ENCODE data around the gene KRT17.

Gene KRT17

DNA sequence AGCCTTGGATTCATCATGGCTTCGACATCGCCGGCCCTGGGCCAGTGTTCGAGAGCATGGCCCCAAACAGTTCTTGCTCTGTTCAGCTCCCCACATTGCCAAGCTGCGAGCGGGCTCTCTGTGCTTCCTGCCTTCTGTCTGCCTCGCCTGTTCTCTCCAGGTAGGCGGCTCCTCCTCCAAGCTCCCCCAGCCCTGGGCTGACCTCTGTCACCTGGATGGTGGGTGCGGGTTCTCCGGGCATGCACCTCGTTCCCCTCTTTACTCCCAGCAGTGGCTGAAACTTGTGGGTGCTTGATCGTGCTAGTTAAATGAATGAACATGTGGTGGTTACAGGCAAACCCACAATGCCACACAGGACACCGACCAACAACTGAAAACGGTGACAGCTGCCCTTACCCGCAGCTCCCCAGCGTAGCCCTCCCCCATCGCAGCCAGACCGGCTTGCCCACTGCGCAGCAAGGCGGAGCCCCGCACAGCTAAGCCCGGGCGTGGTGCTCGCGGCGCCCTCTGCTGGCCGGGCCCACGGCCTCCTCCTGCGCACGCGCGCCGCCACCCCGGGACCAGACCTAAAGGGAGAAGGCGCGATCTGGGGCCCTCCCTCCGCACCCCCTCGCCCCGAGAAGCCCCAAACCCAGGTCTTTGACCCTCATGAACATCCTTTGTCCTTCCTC is 41.3 kb upstream of the KRT17 start:
- peak; percentile 92 for DNase-seq
- no peaks in the 10 kb centered on the region for H3K36me3 Mint-ChIP-seq (ENCODE audit: low read depth)

DNA sequence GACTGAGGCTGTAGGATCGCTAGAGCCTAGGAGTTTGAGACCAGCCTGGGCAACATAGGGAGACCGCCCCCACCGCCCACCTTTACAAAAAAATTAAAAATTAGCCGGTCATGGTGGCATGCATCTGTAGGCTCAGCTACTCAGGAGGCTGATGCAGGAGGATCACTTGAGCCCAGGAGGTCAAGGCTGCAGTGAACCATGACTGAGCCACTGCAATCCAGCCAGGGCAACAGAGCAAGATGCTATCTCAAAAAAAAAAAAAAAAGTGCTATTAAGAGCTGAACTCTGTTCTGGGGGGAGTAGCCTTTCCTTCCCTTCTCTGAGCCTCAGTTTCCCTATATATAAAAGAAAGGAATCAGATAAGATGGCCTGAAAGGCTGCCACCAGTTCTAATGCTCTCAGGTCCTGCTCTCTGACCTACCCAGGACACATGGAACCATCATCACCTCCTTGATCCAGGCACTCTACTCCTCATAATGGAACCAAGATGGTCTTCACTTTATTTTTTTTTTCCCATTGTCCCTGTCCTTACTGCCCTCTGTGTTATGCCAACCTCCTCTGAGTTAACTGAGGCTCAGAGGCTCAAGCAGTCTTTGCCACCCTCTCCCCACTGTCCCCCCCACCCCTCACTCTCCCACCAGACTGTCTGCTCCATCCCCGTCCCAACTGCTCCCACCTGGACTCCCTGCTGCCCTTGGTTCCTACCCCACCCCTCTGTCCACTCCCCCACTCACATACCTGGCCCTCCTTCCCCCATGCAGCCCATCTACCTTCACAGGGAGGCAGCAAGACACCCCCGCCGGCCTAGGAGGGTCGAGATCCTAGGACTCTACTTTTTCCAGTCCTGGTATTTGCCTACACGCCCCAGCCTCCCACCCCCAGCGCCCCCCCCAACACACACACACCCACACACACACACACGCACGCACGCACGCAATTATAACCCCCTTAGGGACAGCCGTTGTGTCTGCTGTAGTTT is 40.5 kb upstream of the KRT17 start:
- no peaks in the 10 kb centered on the region for H3K9me3 Mint-ChIP-seq
- no peaks in the 10 kb centered on the region for H3K36me3 Mint-ChIP-seq (ENCODE audit: low read depth)
- no peak overlapping the region for H3K27ac Mint-ChIP-seq
- TF ChIP-seq, protein P1, sequence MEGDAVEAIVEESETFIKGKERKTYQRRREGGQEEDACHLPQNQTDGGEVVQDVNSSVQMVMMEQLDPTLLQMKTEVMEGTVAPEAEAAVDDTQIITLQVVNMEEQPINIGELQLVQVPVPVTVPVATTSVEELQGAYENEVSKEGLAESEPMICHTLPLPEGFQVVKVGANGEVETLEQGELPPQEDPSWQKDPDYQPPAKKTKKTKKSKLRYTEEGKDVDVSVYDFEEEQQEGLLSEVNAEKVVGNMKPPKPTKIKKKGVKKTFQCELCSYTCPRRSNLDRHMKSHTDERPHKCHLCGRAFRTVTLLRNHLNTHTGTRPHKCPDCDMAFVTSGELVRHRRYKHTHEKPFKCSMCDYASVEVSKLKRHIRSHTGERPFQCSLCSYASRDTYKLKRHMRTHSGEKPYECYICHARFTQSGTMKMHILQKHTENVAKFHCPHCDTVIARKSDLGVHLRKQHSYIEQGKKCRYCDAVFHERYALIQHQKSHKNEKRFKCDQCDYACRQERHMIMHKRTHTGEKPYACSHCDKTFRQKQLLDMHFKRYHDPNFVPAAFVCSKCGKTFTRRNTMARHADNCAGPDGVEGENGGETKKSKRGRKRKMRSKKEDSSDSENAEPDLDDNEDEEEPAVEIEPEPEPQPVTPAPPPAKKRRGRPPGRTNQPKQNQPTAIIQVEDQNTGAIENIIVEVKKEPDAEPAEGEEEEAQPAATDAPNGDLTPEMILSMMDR (IDR thresholded peaks at IDR 0.05), result no peak
- H3K27me3 Mint-ChIP-seq (ENCODE audit: low read depth, poor library complexity), result peaks cover 32% of the 10 kb centered on the region
- H3K4me1 Mint-ChIP-seq, result peaks cover 37% of the 10 kb centered on the region
- no peak overlapping the region for H3K4me3 Mint-ChIP-seq
- DNase-seq, result no peak

More for the DNA sequence above, 41.3 kb upstream of the KRT17 start:
- peak overlapping the region; percentile 78 for H3K4me3 Mint-ChIP-seq
- peaks cover 28% of the 10 kb centered on the region for H3K27me3 Mint-ChIP-seq (ENCODE audit: low read depth, poor library complexity)
- TF ChIP-seq, protein P1 (IDR thresholded peaks at IDR 0.05), result peak; percentile 88
- H3K9me3 Mint-ChIP-seq, result no peaks in the 10 kb centered on the region
- peaks cover 30% of the 10 kb centered on the region for H3K4me1 Mint-ChIP-seq
- no peak overlapping the region for H3K27ac Mint-ChIP-seq

DNA sequence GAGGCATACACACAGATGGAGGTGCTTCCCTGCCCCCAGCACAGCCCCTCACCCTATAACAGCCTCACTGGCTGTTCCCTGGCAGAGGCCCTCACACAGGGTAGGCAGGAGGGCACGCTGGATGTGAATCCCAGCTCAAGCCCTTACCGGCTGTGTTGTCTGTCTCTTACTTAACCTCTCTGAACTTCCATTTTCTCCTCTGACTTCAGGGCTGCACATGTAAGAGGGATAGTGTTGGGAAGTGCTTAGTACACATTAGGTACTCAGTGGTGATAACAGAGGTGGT is 39.7 kb upstream of the KRT17 start:
- Mint-ChIP-seq H3K27ac (no peak overlapping the region), H3K9me3 (no peaks in the 10 kb centered on the region), H3K4me1 (peaks cover 37% of the 10 kb centered on the region), H3K27me3 (ENCODE audit: low read depth, poor library complexity) (peaks cover 32% of the 10 kb centered on the region), H3K4me3 (no peak overlapping the region), H3K36me3 (ENCODE audit: low read depth) (no peaks in the 10 kb centered on the region)
- no peak for DNase-seq
- TF ChIP-seq, protein P1 (IDR thresholded peaks at IDR 0.05), result no peak

DNA sequence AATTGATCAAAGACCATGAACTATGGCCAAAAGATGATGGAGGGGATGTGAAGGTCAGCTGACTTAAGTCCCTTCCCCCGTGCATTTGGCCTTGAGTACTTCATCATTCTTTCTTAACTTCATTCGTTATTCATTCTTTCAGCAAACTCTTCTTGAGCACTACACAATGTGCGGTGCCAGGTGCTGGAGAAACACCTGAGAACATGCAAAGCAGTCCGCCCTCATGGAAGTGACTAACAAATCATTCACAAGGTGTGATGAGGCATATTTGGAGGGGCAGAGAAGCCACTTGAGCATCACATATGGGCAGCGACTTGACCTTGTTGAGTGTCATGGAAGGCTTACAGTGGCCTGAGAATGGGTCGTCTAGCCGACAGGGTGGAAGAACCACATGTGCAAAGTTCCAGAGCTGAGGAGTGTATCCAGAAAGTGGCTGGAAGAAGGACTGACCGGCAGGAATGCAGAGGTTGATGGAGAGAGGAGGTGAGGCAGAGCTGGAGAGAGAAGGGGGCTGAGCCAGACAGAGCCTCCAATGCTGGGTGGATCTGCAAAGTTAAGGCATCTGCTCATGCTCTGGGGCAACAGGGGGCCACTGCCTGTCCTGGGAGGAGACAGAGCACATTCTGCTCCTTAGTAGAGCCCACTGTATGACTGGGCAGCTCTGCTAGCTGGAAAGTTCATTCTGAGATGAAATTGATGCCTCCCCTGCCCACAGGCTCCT is 39.2 kb upstream of the KRT17 start:
- H3K36me3 Mint-ChIP-seq (ENCODE audit: low read depth), result no peaks in the 10 kb centered on the region
- no peak for DNase-seq
- H3K9me3 Mint-ChIP-seq, result no peaks in the 10 kb centered on the region
- peaks cover 37% of the 10 kb centered on the region for H3K4me1 Mint-ChIP-seq
- H3K4me3 Mint-ChIP-seq, result no peak overlapping the region
- H3K27me3 Mint-ChIP-seq (ENCODE audit: low read depth, poor library complexity), result peaks cover 32% of the 10 kb centered on the region
- no peak overlapping the region for H3K27ac Mint-ChIP-seq
- TF ChIP-seq, protein P1 (IDR thresholded peaks at IDR 0.05), result no peak

DNA sequence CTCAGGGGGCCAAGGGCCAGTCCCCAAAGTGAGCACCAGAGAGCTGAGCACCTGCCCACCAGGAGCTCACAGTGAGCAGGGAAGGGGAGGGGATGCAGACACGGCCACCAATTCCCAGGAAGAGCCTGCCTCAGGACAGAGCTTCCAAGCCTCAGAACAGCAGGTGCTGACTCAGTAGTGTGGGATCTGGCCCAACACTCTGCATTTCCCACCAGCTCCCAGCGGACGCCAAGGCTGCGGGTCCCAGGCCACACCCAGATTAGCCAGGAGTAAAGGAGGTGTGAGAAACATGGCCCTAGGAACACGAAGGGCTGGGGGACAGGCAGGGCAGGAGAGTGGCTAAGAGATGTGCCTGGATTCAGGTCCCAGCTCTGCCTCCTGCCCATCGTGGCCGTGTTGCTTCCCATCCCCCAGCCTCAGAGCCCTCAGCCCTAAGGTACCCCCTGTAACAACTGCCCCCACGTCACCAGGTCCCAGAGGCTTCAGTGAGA is 35.9 kb upstream of the KRT17 start:
- DNase-seq, result no peak
- Mint-ChIP-seq H3K27me3 (ENCODE audit: low read depth, poor library complexity) (peaks cover 19% of the 10 kb centered on the region), H3K4me1 (peaks cover 37% of the 10 kb centered on the region), H3K36me3 (ENCODE audit: low read depth) (no peaks in the 10 kb centered on the region), H3K4me3 (no peak overlapping the region), H3K9me3 (no peaks in the 10 kb centered on the region), H3K27ac (no peak overlapping the region)
- TF ChIP-seq, protein P1 (IDR thresholded peaks at IDR 0.05), result no peak
